Activated CD4-positive, alpha-beta T cell treated with anti-CD3 and anti-CD28 coated beads, Interleukin-2, Interleukin-6, amounts not matched to agents 100 ng/mL and 50 ng/mL, durations not matched to agents 16 hours and 8 hours (primary cell): ENCODE results near the gene GRK1.
"Not testable (repeated sequence)": the region's sequence is repeated elsewhere in the genome, so short reads cannot be mapped to it uniquely, and the experiment has no call there.

Source experiments
- DNase-seq: peaks from one replicate; pipeline ENCODE4 v3.0.0-alpha.2; 2020

Gene GRK1

GRCh38 chr13:113666951-113667701 lies at the start of gene GRK1:
Gene GRK1, plus strand, starts transcription at chr13:113667219. Its CDS starts 168 bp downstream, at chr13:113667387.
- DNase-seq, result no peak

DNA sequence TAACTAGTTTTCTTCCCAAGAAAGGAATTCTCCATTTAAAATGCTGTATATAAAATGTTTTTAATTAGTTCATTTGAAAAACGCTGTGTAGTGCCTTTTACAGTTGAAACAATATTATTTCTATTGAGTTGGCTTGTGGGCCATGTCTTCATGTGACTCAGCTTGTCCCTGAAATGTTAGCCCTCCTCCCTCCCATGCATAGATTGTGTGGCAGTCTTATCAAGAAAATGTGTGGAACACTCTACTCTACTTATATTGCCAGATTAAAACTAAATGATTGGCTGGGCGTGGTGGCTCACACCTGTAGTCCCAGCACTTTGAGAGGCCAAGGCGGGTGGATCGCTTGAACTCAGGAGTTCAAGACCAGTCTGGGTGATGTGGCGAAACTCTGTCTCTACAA lies 49.1 kb upstream of the GRK1 start:
- no peak for DNase-seq

DNA sequence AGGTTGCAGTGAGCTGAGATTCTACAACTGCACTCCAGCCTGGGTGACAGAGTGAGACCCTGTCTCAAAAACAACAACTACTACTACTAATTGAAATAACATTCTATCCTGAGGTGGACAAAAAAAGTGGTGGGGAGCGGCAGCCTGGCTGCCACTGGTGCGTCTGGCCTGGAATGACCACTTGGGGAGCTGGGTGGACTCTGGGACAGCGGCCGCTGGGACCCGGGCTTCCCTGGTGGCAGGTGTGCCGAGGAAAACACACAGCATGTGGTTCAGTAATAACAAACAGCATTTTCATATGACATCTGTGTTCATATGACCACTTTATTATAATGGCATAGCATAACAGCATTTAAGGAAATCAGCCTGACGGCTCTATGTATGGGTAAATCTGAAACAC lies 48.6 kb upstream of the GRK1 start:
- no peak for DNase-seq

- DNase-seq, result no peak
These were observed 46.8 kb upstream of the GRK1 start for GRCh38 chr13:113620036-113620796.

GRCh38 chr13:113621046-113621445 lies 46.0 kb upstream of the GRK1 start:
- DNase-seq, result no peak

- not testable (repeated sequence) for DNase-seq
These were observed 45.5 kb upstream of the GRK1 start for GRCh38 chr13:113621498-113621897.

GRCh38 chr13:113621986-113622550 lies 45.0 kb upstream of the GRK1 start:
- not testable (repeated sequence) for DNase-seq

GRCh38 chr13:113622791-113623490 lies 44.1 kb upstream of the GRK1 start:
- no peak for DNase-seq

DNA sequence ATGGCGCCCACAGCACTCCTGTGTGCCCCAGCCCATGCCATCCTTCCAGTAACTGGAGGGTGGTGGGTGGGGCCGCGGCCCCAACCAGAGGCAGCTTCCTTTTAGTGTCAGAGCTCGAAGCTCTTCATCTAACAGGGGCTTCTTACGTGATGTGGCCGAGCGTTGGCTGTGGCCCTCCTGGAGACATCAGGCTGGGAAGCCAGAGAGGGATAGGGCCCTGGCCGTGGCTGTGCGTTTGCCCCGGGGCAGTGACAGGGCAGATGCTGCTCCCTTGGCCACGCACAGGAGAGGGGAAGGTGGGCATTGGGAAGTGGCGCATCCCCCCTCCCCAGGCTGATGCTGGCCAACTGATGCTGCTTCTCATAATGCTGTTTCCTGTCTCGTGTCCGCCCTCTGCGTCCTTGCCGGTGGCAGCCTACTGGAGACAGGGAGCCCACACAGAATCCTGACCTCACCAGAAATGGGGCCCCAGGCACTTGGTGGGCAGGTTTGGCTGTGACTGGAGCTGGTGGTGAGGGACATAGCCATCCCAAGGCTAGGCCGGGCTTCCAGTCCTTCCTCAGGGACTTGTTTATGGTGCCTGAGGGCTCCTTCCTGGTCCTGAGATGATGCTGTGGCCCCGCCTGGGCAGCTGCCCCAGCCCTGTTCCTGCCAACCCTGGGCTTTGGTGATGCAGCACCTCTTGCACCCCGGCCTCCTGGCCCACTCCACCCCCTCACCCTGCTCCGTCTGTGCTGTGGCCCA lies 43.4 kb upstream of the GRK1 start:
- no peak for DNase-seq

DNA sequence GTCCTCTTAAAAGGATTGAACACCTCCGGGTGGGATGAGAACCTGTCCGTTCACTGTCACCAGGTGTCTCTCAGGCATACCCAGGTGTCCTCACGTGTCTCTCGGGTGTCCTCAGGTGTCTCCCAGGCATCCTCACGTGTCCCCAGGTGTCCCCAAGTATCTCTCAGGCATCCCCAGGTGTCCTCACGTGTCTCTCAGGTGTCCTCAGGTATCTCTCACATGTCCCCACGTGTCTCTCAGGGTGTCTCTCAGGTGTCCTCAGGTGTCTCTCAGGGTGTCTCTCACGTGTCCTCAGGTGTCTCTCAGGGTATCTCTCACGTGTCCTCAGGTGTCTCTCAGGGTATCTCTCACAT lies 42.8 kb upstream of the GRK1 start:
- no peak for DNase-seq

- not testable (repeated sequence) for DNase-seq
These were observed 42.2 kb upstream of the GRK1 start for GRCh38 chr13:113624640-113625304.

DNA sequence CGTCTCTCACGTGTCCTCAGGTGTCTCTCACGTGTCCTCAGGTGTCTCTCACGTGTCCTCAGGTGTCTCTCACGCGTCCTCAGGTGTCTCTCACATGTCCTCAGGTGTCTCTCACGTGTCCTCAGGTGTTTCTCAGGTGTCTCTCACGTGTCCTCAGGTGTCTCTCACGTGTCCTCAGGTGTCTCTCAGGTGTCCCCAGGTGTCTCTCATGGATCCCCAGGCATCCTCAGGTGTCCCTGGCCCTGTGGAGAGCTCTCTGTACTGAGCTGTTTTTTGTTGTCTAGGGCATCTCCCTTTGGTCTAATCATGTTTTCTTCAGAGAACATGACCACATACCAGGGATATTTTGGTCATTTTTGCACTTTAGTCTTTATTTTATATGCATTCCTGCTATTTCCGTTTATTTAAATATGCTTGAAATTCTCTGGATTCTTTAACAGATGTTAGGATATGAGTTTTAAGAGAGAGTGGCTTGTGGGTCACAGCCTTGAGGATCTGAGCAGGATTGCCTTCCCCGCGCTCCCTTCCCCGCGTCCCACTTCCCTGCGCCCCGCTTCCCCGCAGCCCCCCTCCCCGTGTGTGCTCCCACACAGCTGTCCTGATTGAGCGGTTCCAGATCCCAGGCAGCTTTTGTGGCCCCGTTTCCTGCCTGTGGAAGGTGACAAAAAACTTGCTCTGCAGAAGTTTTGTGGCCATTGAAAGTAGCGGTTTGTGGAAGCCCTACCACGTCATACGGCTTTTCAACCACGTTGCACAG lies 40.9 kb upstream of the GRK1 start:
- no peak for DNase-seq

- DNase-seq, result no peak
These were observed 39.9 kb upstream of the GRK1 start for GRCh38 chr13:113627136-113627535.

DNA sequence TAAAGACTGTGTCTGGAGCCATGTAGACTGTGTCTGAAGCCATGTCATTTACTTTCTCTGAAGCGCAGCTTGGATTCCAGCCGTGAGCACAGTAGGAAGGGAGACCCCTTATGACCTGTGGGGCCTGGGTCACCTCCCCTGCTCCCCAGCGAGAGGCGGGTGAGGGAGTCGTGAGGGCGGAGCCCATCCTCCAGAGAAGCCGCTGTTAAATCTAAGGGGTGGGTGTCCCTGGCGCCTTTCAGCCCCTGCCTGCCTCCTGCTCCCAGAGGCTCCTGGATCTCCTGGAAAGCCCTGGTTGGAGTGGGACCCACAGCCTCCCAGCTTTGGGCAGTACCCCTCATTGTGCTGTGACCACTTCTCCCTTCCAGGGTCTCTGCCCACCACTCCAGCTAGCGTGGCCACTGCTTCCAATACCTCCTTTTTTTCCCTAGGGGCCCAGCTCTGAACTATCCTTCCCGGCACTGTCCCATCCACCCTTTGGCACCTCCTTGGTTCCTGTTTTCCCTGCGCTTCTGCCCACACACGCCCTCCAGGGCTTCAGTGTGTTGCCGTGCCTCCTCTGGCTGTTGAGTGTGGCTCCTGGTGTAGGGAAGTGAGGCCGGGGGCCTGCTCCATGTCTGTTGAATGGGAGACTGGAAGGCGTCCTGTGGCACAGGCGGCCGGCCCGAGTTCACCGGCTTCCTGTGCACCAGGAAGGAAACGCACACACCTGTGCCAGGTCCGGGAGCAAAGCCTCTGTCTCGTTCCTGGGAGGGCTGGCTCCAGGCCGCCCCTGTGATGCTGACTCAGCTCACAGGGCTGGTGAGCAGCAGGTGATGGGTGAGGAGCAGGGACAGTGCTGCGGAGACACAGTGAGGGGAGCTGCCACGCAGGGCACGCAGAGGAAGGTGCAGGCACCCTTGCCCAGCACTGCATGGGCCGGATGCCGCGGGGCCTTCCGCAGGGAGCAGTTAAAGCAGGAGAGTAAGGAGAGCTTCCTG lies 38.4 kb upstream of the GRK1 start:
- DNase-seq, result no peak

DNA sequence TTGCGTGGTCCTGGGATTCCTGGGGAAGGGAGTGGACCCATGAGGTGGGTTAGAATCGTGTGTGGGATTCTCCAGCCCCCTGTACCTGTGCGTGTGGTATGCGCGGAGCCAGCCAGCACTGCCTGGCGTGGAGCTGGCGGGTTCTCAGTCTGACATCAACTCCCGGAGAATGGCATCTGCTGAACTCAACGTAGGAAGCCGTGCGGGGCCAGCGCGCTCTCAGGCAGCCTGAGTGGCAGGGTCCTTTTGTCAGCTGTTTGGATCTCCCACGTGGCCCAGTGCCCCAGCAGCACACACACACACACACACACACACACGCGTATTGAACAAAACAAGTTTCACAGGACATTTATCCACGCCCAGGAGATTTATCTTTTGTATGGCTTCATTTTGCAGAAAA lies 37.2 kb upstream of the GRK1 start:
- DNase-seq, result no peak

DNA sequence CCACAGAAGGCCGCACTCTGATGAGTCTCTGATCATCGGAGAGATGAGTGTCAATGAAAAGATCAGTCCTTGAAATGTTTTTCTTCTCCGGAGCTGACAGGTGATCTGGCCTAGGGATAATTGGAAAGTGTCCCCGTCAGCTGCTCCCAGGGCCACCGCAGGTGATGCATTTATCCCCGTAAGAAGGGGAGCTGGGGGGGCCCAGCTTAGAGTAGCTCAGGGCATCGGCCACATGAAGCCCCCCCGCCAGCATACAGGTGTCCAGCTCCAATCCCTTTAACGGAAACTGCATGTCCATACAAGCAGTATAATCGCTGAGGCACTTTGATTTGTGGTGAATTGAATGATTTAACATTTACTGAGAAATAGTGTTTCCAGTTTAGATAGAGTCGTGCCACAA lies 36.7 kb upstream of the GRK1 start:
- DNase-seq, result no peak

DNA sequence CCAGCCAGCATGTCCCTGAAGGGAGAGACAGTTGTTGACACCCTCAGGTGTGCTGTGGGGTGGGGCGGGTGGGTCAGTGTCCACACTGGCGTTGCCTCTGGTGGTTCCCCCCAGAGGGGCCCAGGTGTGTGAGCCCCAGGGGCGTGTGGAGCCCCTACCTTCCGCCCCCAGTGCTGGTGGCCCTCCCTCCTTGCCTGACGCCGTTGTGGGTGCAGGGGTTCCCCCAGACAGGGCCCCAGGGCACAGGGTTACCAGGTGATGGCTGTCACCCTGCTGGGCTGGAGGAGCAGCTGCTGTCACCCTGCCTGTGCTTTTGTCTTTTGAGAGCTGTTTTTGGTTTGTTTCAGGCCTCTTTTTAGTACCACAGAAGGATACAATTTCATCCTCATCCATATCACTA lies 36.2 kb upstream of the GRK1 start:
- DNase-seq, result no peak

DNA sequence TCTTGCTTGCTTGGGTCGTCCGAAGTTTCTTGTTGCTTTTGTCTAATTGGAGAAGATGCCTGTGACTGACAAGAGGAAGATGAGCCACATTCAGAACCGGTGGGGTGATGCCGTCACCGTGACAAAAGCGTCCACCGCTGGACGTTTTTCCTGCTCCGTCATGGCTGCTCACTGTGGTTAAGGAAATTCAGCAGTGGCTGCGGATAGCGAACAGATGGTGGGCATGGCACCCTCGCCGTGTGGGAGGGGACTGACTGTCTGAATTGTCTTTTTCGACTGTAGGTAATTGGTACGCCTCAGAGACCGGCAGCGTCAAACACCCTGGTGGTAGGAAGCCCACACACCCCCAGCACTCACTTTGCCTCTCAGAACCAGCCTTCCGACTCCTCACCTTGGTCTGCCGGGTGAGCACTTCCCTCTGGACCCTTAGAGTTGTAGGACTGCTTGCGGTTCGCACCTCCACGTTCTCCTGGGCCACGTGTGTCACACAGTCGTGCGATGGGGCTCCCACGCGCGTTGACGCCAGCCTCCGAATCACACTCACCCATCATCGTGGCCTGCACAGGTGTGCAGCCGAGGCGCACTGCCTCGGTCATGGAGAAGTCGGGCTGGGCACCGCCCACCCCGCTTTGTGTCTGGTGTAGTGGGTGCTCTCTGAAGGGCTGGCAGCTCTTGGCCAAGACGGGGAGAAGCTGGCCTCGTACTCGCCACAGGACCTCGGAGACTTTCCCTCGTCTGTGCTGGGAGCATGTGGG lies 35.5 kb upstream of the GRK1 start:
- no peak for DNase-seq

- no peak for DNase-seq
These were observed 34.1 kb upstream of the GRK1 start for GRCh38 chr13:113632706-113633484.
